Endometrial microvascular endothelial cells (primary cell): ENCODE data around the gene ABCC12. TPM values are rescaled to one million over a fixed set of nuclear protein-coding genes. Genes with fewer than 3 reads are reported as not detected.
"Not testable (repeated sequence)": the region's sequence is repeated elsewhere in the genome, so short reads cannot be mapped to it uniquely, and the experiment has no call there.

ENCODE experiments used
- in situ Hi-C: cut with HindIII; loops from 2 replicates; pipeline ENCODE4 v1.10.0; 2017; ENCODE audit warnings: low sequenced_read_pairs, low pct_unique_long_range_greater_than_20kb; ENCODE audit errors: inconsistent ontology term
- total RNA-seq: library from RNA; depleted of rRNA; stranded (reverse); fragments of >200 nt; gene quantifications from one replicate; pipeline ENCODE4 v1.2.3, GENCODE V29; 2015; ENCODE audit errors: inconsistent ontology term

Gene ABCC12
- total RNA-seq, 1 donor from 2014 or later, result not detected

DNA sequence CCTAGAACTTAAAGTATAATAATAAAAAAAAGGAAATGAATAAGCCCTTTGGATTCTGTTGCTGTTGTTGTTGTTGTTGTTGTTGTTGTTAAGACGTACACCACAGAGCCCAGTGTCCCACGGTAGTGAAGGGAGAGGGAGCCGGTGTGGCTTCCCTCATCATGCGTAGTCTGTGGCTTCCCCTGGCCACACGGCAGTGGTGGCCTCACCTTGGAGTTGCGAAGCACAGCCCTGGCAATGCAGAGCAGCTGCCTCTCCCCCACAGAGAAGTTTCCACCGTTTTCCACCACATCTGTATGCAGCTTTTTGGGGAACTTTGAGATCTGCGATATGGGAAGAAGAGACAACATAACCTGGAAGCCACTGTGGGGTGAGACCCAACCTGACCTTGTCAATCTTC is 14.1 kb upstream of the ABCC12 start:
- in situ Hi-C loops, result no loop called here

DNA sequence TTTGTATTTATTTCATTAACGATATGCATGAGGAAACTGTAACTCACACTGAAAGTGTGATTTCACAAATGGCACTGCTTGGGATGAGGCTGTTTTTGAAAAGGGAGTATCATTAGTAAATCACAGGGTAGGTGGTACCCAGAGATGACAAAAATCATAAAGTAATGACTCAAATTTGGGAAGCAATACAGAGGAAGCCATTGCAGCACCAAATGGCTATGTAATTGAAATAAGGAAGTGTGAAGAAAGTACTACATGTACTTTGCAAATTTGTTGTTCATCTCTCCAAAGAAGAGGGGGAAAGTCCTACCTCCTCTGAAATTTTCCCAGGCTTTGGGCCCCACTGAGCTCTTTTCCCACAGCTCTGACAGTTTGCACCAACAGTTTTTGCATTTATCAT is 12.3 kb upstream of the ABCC12 start:
- in situ Hi-C loops, result no loop called here

DNA sequence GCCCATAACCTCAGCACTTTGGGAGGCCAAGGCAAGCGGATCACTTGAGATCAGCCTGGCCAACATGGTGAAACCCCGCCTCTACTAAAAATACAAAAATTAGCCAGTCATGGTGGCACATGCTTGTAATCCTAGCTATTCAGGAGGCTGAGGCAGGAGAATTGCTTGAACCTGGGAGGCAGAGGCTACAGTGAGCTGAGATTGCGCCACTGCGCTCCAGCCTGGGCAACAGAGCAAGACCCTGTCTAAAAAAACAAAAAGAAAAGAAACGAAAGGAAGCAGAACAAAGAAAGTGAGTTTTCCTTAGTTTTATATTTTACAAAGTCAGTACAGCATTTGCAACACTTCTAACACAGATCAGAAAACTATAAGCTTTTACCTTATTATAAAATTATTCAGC is 10.8 kb upstream of the ABCC12 start:
- in situ Hi-C loops, result not testable (repeated sequence)

DNA sequence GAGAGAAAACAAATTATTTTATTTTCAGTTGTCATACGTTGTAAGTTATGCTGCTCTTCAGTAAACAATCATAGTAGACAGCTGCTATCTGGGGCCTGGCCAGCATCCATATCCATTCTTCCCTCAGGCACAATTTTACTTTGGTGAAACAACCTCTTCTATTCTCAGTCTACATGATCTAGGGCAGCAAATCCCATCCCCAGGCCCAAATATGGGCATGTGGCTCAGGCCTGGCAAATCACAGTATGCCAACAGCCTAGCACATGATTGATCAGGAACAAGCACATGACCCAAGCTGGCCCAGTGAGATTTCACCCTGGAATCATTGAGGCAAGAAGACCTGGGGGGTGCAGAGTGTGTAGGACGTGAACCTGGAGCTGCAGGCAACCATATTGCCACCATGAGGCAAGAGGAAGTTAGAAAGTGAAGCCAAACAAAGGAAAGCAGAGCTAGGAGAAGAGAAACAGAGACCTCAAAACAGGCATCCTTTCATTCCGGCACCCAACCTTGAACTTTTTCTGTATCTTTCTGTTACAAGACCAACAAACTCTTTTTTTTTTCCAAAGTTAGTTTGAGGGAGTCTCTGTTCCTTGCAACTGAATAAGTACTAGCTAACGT is 10.3 kb upstream of the ABCC12 start:
- in situ Hi-C loops, result no loop called here

DNA sequence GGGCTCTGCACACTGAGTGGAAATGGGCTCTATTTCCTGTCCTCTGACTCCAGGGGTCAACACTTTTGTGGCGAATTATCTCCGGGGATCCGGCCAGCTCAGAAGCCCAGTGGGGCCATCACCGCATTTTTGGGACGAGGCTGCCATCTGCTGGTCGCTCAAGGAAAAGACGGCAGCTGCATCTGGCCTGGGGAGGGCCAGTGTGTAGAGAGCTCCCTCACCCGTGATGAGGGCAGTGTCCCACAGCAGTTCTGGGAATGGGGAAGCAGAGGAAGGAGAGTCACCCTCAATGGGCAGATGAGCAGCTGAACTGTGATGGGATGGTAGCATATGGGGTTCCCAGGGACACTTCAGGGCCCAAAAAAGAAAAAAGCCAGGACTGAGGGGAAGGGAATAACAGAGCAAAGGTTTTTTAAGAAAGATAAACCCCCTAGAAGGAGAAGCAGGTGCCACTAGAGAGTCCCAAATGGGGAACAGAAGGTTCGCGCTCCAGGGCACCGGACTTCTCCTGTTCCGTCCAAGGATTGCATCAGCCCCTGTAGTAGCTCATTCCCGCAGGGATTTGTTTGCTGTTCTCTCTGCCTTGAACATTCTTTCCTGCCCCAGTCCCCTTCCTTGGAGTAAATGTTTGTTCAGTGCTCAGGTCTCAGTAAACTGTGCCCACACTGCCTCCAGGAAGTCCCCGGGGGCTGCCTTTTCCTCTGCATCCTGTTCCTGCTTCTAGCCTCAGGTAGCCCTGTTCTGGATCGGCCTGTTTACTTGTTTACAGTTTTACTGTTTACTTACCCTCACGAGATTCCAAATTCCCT is 9.3 kb upstream of the ABCC12 start:
- in situ Hi-C loops, result no loop called here

DNA sequence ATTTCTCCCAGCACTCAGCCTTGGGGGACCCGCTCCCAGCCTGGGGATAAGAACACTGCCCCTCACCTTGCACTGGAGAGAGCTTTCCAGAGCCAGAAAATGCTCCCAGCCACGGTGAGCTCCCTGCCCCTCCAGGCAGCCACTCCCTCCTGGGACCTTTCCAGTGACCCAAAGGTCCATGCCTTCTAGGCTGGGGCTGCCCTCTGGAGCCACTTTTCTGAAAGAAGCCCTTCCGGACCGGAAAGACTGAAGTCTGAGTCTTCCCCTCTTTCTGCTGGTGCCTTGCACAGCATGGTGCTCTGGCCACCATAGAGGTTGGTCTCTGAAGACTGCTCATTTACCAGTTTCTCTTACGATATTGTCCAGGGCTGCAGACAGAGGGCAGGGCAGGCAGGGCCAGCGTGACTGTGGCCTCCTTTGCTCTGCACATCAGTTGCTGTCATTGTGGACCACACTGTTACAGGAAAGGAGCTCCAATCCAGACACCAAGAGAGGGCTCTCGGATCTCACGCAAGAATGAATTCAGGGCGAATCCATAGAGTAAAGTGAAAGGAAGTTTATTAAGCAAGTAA is 7.1 kb upstream of the ABCC12 start:
- in situ Hi-C loops, result no loop called here

DNA sequence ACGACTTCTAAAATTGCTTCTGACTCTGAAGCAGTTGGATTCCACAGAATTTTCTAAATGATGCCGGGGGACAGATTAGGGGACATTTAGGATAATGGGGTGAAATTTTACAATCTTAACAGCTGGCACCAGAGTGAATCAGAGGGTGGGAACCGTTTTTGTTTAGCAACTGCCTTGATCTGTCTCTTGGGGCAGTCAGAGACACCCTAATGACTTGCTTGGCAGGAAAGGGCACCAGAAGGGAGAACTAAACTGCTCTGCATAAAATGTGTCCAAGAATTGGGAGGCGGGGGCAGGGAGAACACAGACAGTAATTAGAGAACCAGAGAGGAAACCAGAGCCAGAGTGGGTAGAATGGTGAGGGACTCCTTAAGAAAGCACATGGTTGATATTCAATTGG is 6.1 kb upstream of the ABCC12 start:
- in situ Hi-C loops, result no loop called here

DNA sequence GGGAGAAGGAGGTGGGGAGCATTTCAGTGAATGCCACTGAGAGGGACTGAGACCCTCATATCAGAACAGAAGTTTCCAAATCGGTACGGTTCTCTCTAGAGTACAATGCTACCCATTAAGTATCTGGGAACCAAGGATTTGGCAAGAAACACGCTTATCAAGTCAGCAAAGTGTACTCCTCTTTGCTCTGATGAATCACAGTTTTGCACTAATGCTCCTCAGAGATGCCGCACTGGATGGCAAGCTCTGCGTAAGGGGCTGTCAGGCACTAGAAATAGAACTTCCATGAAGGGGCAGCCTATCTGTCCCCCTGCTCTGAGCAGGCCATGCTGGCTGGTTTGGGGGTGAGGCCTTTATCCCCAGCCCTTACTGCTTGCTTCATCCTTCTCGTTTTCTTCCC is 4.8 kb upstream of the ABCC12 start:
- in situ Hi-C loops, result no loop called here

DNA sequence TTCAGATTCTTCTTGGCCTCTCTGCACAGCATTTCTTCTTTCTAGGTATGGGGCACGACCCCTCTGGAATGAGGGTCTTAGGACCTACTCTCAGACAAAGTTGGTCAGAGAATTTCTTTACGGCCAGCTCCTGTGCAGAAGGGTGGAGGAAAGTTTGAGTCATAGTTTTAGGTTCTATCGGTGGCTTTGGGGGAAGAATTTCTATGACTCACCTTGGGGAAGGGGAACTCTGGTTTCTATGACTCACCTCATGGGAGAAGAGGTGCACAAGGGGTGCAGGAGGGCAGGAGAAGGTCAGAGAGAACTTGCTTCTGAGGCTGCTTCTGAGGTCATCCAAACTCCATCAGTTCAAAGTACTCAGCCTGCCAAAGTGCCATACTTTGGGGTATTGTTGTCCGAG is 2.5 kb upstream of the ABCC12 start:
- in situ Hi-C loops, result no loop called here

DNA sequence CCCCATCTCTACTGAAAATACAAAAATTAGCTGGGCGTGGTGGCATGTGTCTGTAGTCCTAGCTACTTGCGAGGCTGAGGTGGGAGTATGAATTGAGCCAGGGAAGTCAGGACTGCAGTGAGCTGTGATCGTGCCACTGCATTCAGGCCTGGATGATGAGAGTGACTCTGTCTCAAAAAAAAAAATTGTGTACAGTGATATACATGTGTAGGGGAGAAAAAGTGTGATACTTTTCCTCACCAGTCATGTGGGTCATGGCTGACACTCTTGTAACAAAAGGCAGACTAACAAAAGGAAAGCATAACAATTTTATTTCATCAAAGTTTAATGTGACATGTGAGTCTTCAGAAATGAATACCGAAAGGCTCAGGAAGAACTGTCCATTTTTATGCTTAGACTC is 2.0 kb upstream of the ABCC12 start:
- in situ Hi-C loops, result no loop called here

DNA sequence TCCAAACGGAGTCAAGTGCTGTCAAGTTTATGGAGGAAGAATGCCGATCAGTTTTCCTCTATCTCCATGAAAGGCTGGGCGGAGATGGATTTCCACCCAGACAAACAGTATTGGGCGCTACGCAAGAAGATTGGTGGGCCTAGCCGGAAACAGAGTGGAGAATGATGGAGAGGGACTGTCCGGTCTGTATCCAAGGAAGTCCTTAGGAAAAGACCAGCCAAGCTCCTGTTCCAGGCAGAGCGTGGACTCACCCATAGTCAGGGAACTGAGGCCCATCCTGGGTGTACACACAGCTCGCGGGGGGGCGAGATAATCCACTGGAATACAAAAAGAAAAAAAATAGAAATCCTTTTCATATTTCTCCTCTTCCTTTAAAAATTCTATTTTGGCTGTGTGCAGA is 1.5 kb upstream of the ABCC12 start:
- in situ Hi-C loops, result no loop called here

DNA sequence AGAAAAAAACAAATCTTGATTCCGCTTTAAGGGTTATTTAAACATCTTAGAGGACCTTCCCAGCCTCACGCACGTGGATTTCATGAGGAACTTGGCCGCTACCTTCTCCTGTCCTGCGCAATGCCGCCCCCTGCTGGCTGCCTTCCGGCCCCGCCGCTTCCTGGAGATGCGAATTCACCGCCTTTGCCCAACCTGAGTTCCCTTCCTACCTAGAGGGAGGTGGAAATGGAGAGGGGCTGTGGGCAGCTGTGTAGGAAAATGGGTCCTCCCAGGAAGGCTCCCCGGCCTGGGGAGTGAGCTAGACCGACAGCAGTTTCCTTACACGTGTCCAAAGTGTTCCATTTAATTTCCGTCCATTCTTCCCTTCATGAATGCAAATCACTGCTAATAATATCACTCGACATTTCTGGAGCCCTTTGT is 1.0 kb upstream of the ABCC12 start:
- in situ Hi-C loops, result no loop called here

DNA sequence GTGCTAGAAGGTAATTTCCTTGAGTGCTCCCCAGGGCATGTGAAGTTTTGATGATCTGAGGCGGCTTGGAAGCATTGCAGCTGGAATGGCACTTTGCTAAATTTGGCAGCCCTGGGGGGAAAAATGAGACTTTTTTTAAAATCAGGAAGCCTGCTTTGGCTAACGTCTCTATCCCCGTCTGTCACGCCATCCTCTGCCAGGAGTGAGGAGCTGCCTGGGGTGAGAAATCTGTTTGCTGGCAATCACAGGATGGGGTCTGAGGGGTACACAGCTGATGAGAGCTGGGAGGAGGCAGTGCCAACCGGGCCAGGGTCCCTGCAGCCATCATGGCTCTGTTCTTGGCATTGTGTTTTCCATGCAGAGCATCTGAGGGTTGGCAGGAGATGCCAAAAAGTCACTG is 2.0 kb downstream of the ABCC12 start:
- in situ Hi-C loops, result no loop called here

DNA sequence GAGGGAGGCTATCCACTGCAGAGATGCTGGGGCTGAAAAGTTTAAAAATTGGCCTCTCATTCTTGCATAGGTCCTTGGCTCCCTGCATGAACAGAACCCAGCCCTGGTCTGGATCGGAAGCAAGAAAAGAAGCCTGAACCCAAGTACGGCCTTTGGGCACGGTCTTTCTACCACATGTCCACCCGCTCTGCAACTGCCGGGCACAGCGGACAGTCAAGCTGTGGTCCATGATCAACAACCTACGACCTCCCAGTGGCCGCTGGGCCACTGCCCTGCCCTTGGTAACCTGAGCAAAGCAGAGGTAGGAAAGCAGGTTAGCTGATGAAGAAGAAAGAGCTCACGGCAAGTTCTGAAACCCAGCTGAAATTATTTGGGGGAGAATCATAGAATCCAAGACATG is 3.6 kb downstream of the ABCC12 start:
- in situ Hi-C loops, result no loop called here

DNA sequence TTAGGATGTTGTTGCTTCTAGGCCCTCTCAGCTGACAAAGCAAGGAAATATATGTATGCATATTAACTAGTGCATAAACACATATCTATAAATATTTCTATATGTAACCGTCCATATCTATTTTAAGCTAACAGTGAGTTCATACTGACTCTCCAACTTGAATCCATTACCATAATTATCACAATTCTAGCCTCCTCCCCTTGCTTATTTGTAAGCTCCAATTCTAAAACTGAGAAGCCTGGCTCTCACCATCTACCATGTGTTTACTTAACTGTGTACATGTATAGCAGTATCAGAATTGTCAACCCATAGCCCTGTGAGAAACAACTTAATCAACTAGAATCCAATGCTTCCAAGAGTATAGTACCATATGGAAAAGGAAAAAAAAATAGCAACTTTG is 5.1 kb downstream of the ABCC12 start:
- in situ Hi-C loops, result no loop called here

DNA sequence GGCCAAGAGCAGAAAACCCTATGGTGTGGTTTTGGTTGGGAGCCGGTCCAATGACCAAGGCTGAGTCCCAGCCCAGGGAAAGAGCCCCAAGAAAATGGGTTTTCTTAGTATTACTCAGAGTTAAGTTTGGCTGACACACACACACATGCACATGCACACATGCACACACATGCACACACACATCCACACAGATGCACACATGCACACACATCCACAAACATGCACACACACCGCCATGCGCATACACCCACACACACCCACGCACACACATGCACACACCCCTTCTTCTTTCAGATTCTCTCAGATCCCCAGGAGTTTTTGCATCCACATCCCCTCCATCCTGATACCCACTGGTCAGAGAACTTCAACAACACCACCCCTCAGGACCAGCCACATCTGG is 9.1 kb downstream of the ABCC12 start:
- in situ Hi-C loops, result no loop called here

DNA sequence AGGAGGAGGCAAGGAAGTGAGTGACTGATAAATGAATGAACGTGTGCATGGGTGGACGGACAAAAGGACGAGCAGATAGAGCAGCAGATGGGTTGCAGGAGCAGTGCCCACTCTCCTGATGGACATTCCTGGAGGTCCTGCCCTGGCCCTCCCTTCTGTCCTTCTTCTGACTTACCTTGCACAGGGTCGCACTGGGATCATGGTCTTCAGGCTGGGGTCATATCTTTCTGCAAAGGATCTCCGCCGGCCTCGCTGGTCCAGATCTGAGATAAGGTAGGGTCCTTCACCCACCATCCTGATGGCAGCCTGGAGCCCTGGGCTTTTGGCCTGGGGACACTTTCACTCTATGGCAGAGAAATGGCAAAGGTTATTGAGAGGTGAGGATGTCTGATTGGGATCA is 9.7 kb downstream of the ABCC12 start:
- in situ Hi-C loops, result no loop called here

DNA sequence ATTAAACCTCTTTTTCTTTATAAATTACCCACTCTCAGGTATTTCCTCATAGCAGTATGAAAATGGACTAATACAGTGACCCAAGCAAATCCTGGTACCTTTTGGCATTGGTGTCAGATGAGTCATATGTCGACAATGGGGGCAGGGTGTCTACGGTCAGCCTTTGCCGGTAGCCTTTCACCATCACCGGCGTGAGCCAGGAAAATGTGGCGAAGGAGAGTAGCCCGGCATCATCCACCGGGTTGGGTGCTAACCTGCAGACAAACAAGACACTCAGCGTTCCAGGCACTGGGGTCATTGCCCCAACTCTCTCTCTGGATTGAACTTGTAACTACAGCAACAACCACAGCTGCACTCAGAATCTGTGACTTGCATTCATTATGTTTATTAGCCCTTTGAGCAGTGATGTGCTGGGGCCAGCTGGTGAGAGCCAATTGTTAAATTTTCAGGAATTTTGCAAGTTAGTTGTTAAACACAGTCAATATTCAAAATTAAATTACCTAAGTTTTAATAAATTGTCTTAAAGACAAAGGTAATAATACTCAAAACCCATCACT is 11.9 kb downstream of the ABCC12 start:
- in situ Hi-C loops, result no loop called here

DNA sequence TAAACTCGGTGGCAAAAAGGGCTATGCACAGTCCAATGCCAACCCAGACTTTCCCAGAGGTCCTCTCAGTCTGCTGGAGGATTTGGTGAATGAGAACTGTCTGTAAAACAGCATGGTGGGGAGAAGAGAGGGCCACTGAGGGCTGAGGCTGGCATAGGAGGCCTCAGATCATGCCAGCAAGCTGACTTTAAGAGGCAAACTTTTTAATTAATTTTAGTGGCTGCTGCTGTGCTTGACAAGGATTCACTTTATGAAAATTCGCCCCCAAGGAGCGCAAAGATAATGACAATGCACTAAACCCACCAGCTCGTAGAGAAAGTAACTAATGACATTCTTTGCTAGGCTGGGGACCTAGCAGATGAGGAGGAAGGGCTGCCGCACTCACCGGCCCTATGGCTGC is 15.0 kb downstream of the ABCC12 start:
- in situ Hi-C loops, result no loop called here

DNA sequence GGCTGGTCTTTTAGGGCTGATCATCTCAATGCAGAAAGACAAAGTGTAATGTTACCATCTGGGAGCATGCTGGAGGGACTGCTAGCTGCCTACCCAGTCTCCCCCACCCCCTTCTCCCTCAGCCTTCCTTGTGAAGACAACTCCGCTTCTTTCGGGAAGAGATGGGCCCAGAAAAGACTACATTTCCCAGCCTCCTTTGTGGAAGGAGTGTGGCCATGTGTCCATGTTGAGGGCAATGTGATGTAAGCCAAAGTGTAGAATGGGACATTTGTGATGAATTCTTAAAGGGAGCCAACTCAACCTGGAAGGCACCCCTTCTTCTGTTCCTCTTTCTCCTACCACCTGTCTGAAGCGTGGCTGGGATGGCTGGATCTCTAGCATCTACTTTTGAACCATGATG is 16.3 kb downstream of the ABCC12 start:
- in situ Hi-C loops, result no loop called here
